Liver (tissue), 2 donors: ENCODE results near the gene HYOU1.

ENCODE experiments used
- TF ChIP-seq, protein P1 (sequence below): IDR thresholded peaks from 2 replicates; pipeline ENCODE4 v1.6.1; 2016; ENCODE audit warnings: antibody characterized with exemption
- TF ChIP-seq, protein P2 (sequence below): IDR thresholded peaks from 2 replicates; pipeline ENCODE4 v1.6.1; 2016; ENCODE audit warnings: antibody characterized with exemption
- donor health status: healthy.

- TF ChIP-seq, protein P1, sequence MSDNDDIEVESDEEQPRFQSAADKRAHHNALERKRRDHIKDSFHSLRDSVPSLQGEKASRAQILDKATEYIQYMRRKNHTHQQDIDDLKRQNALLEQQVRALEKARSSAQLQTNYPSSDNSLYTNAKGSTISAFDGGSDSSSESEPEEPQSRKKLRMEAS, result no peak
- TF ChIP-seq, protein P2, sequence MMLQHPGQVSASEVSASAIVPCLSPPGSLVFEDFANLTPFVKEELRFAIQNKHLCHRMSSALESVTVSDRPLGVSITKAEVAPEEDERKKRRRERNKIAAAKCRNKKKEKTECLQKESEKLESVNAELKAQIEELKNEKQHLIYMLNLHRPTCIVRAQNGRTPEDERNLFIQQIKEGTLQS, result no peak
These were observed 22.2 kb downstream of the HYOU1 start for GRCh38 chr11:119034813-119035212.
